Mucosa of stomach (tissue), 1 donor: Measurements from ENCODE around the gene SPIN1.

Experiments
- H3K27me3 ChIP-seq: one replicate; pipeline ENCODE4 v1.7.0; 2013; ENCODE audit warnings: mild to moderate bottlenecking, low read length; ENCODE audit not compliant: control insufficient read depth, insufficient read depth
- H3K36me3 ChIP-seq: one replicate; pipeline ENCODE4 v1.7.0; 2013; ENCODE audit warnings: low read length; ENCODE audit not compliant: control insufficient read depth, insufficient read depth
- H3K4me1 ChIP-seq: one replicate; pipeline ENCODE4 v1.7.0; 2013; ENCODE audit warnings: mild to moderate bottlenecking, low read length; ENCODE audit not compliant: control insufficient read depth, insufficient read depth
- H3K4me3 ChIP-seq: one replicate; pipeline ENCODE4 v1.7.0; 2013; ENCODE audit warnings: low read length
- H3K9ac ChIP-seq: one replicate; pipeline ENCODE4 v1.7.0; 2013; ENCODE audit warnings: mild to moderate bottlenecking, low read length, moderate library complexity
- H3K9me3 ChIP-seq: one replicate; pipeline ENCODE4 v1.7.0; 2013; ENCODE audit warnings: mild to moderate bottlenecking, low read length, moderate library complexity; ENCODE audit not compliant: control insufficient read depth
- donor health status: Pancreatic carcinoma.

Gene SPIN1

DNA sequence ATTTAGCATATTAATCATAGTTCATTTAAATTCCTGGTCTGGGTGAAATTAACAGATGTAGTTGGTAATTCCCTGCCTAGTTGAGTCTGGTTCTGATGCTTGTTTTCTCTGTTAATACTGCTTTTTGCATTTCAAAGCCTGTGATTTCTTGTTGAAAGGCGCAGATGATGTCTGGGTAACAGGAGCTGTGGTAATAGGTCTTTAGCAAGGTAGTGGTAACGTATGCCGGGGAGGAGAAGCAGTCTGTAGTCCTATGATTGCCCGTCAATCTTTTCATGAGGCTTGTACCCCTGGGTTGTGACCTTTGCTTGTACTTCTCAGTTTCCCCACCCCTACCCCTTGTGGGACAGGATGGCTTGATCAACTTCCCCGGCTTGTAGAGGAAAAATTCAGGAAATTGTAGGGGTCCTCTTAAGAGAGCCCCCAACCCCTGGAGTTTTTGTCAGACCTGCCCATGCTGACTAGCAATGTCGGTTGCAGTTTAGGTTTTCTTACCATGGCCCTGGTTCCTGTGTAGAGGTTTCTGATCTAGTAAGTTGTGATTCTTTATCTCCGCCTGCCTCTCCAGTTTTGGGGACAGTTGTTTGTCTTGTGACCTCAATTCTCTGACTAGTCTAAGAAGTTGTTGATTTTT lies 55.4 kb downstream of the SPIN1 start:
- H3K4me3 ChIP-seq = no peak overlapping the region
- no peaks in the 10 kb centered on the region for H3K27me3 ChIP-seq
- no peaks in the 10 kb centered on the region for H3K9me3 ChIP-seq
- no peaks in the 10 kb centered on the region for H3K4me1 ChIP-seq
- no peak overlapping the region for H3K9ac ChIP-seq
- no peaks in the 10 kb centered on the region for H3K36me3 ChIP-seq

- Histone ChIP-seq H3K36me3 (no peaks in the 10 kb centered on the region), H3K4me3 (no peak overlapping the region), H3K4me1 (no peaks in the 10 kb centered on the region), H3K27me3 (no peaks in the 10 kb centered on the region), H3K9me3 (no peaks in the 10 kb centered on the region), H3K9ac (no peak overlapping the region)
Measured at GRCh38 chr9:88446728-88447127, 58.5 kb downstream of the SPIN1 start.

DNA sequence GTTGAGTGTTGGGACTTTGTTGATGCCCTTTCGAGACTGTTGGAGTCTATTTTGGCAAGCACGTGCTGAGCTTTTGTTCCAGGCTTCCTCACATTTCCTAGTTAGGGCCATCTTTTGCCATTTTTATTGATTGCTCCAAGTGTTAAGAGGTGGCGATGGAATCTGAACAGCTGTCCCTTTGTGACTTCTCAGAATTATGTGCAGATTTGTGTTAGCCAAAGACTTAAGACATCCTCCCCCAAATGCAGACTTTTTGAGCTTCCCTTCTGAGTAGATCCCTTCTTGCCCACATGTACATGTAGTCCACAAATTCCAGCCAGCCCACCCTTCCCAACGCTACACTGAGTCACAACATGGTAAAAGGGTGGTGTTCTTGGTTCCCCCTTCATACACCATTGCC lies 59.2 kb downstream of the SPIN1 start:
- Histone ChIP-seq H3K9me3 (no peaks in the 10 kb centered on the region), H3K27me3 (no peaks in the 10 kb centered on the region), H3K9ac (no peak overlapping the region), H3K36me3 (no peaks in the 10 kb centered on the region), H3K4me3 (no peak overlapping the region), H3K4me1 (no peaks in the 10 kb centered on the region)

DNA sequence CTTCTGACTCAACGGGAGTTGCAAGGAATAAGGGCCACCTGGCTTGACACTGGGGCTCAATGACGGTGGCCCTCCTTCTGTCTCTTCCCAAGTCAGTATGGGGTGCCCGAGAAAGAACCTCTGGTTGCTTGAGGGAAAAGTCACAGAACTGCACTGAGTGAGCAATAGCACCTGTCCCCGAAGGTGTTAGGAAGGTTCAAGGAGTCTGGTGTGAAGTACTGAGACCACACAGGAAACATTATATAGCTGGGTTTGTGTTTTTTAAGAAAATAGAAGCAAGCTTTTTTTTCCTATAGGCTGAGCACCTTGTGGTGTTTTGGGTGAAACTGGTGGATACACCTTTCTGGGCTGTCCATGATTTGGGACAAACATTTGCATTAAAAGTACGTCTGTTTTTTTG lies 62.9 kb downstream of the SPIN1 start:
- Histone ChIP-seq H3K9me3 (no peaks in the 10 kb centered on the region), H3K36me3 (no peaks in the 10 kb centered on the region), H3K4me1 (no peaks in the 10 kb centered on the region), H3K9ac (no peak overlapping the region), H3K4me3 (no peak overlapping the region), H3K27me3 (no peaks in the 10 kb centered on the region)

GRCh38 chr9:88458716-88459465 lies 70.6 kb downstream of the SPIN1 start:
- Histone ChIP-seq H3K4me1 (peaks cover 7% of the 10 kb centered on the region), H3K36me3 (no peaks in the 10 kb centered on the region), H3K4me3 (no peak overlapping the region), H3K9ac (no peak overlapping the region), H3K9me3 (no peaks in the 10 kb centered on the region), H3K27me3 (no peaks in the 10 kb centered on the region)

DNA sequence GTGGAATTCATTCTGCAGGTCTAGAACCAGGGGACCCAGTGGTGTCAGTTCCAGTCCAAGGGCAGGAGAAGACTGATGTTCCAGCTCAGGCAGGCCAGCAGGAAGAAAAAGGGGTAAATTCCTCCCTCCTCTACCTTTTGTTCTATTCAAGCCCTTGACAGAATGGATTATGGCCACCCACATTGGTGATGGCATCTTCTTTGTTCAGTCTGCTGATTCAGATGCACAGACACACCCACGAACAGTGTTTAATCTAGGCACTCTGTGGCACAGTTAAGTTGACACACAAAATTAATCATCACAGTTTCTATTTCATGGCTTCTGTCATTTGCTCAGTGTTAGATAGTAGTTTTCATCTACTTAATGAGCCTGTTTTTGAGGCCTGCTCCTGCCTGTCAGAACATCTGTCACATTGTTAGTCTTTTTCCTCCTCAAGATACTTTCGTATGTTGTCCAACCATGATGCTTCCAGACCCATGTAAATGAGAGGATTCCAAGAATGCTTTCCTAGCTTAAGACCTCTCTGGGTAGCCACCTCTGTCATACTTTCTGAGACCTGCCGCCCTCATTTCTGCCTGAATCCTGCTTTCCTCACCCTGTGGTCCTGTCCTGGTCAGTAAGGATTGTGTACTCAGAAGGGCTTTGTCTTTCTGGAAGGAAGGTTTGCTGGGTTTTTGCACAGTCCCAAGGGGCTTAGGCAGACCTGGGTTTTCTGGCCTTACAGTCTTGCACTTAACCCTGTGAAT lies 72.5 kb downstream of the SPIN1 start:
- Histone ChIP-seq H3K9me3 (no peaks in the 10 kb centered on the region), H3K4me3 (no peak overlapping the region), H3K36me3 (no peaks in the 10 kb centered on the region), H3K4me1 (peaks cover 7% of the 10 kb centered on the region), H3K9ac (no peak overlapping the region), H3K27me3 (no peaks in the 10 kb centered on the region)

DNA sequence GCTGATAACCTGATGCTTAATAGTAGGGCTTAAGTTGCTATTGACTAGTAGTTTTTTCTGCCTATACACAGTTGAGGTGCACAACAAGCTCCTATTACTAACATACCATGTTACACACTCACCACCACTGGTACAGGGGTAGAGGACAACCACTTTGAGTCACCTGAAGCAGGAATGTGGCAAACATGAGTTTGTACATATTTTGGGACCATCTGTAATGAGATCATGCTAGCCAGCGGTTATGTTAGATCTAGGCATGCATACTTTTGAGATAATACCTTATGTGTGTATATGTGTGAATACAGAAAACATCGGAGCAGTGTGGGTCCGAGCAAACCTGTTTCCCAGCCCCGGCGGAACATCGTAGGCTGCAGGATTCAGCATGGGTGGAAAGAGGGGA lies 73.9 kb downstream of the SPIN1 start:
- no peaks in the 10 kb centered on the region for H3K9me3 ChIP-seq
- H3K4me3 ChIP-seq = no peak overlapping the region
- H3K9ac ChIP-seq = no peak overlapping the region
- H3K4me1 ChIP-seq = peaks cover 7% of the 10 kb centered on the region
- H3K36me3 ChIP-seq = no peaks in the 10 kb centered on the region
- H3K27me3 ChIP-seq = no peaks in the 10 kb centered on the region

GRCh38 chr9:88464851-88465250 lies 76.6 kb downstream of the SPIN1 start:
- Histone ChIP-seq H3K4me3 (no peak overlapping the region), H3K9me3 (no peaks in the 10 kb centered on the region), H3K27me3 (no peaks in the 10 kb centered on the region), H3K4me1 (peaks cover 7% of the 10 kb centered on the region), H3K36me3 (no peaks in the 10 kb centered on the region), H3K9ac (no peak overlapping the region)

DNA sequence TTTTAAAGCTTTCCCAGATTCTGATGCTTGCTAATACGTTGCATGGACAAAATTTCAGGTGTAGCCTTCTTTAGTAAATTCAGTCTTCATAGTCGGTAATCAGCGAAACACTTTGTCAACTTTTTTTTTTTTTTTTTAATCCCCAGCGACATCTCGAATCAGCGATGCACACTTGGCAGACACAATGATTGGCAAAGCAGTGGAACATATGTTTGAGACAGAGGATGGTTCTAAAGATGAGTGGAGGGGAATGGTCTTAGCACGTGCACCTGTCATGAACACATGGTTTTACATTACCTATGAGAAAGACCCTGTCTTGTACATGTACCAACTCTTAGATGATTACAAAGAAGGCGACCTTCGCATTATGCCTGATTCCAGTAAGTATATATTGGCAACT lies 80.0 kb downstream of the SPIN1 start:
- Histone ChIP-seq H3K9ac (no peak overlapping the region), H3K4me3 (no peak overlapping the region), H3K36me3 (no peaks in the 10 kb centered on the region), H3K9me3 (no peaks in the 10 kb centered on the region), H3K4me1 (no peaks in the 10 kb centered on the region), H3K27me3 (no peaks in the 10 kb centered on the region)

- H3K9me3 ChIP-seq = no peaks in the 10 kb centered on the region
- no peaks in the 10 kb centered on the region for H3K4me1 ChIP-seq
- no peaks in the 10 kb centered on the region for H3K36me3 ChIP-seq
- H3K27me3 ChIP-seq = no peaks in the 10 kb centered on the region
- H3K9ac ChIP-seq = no peak overlapping the region
- H3K4me3 ChIP-seq = no peak overlapping the region
Measured at GRCh38 chr9:88476491-88477271, 88.4 kb downstream of the SPIN1 start.

DNA sequence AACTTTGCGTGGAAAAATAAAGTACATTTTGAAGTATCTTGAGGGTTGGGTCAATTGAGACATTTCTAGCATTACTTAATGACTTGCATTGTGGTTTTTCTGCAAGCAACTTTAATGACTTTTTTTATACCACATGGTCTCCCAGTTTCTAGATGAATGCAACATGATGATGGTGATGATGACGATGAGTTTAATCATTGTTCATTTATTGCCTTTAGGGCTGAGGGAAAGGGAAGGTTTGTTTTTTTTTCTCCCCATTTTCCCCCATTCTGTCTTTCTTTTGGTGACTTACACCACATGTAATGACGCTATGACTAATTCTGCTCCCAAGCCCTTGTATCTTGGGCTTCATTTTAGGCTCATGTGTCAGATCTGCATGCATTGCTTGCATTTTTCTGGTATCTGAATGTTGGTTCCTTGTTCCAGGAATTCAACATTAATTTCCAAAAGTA lies 89.1 kb downstream of the SPIN1 start:
- Histone ChIP-seq H3K9ac (no peak overlapping the region), H3K27me3 (no peaks in the 10 kb centered on the region), H3K4me1 (no peaks in the 10 kb centered on the region), H3K36me3 (no peaks in the 10 kb centered on the region), H3K4me3 (no peak overlapping the region), H3K9me3 (no peaks in the 10 kb centered on the region)
